Heart right ventricle (tissue), 16 donors: Measurements from ENCODE around the gene MMP21. TPM values are rescaled to one million over a fixed set of nuclear protein-coding genes. Genes with fewer than 3 reads are reported as not detected.

Experiments used
- ATAC-seq, 8 donors: fragments of 200-7000 bp; cut with Tn5 transposase; one replicate each; pipeline ENCODE4 v1.9.1; 2020; ENCODE audit warnings: mild to moderate bottlenecking in 8 of 8, moderate library complexity in 8 of 8, moderate number of reproducible peaks in 1 of 8
- DNase-seq, 2 donors: peaks; one replicate each; pipeline ENCODE4 v3.0.0-alpha.2; 2020
- H3K27ac ChIP-seq, 10 donors: fragments of 200-600 bp; sonication (generic) in 2 of 10; one replicate each; pipeline versions ENCODE4 v1.5.0 to v1.8.0; 2020 to 2022; ENCODE audit warnings: mild to moderate bottlenecking in 3 of 10
- H3K27me3 ChIP-seq, 7 donors: fragments of 200-600 bp; one replicate each; pipeline ENCODE4 v1.8.0; 2021 to 2022; ENCODE audit warnings: mild to moderate bottlenecking in 2 of 7
- H3K36me3 ChIP-seq, 9 donors: fragments of 200-600 bp; sonication (generic) in 1 of 9; one replicate each; pipeline versions ENCODE4 v1.5.0 to v1.8.0; 2020 to 2022; ENCODE audit warnings: mild to moderate bottlenecking in 2 of 9
- H3K4me1 ChIP-seq, 9 donors: fragments of 200-600 bp; sonication (generic) in 1 of 9; one replicate each; pipeline versions ENCODE4 v1.5.0 to v1.8.0; 2020 to 2022; ENCODE audit warnings: mild to moderate bottlenecking in 4 of 9
- H3K4me3 ChIP-seq, 10 donors: fragments of 200-600 bp; sonication (generic) in 2 of 10; one replicate each; pipeline versions ENCODE4 v1.5.0 to v1.8.0; 2020 to 2022; ENCODE audit warnings: mild to moderate bottlenecking in 7 of 10, moderate library complexity in 2 of 10
- H3K9me3 ChIP-seq, 11 donors: fragments of 200-600 bp in 10 of 11; sonication (generic) in 2 of 11; one replicate each; pipeline versions ENCODE4 v1.5.0 to v1.8.0; 2013 to 2022; ENCODE audit warnings: mild to moderate bottlenecking in 2 of 11, control low read depth in 1 of 11, moderate library complexity in 1 of 11
- WGBS, 2 donors: extraction: QIAGEN DNeasy Blood & Tissue Kit; methylation state at CpG; one replicate each; pipeline ENCODE4 v1.1.7; 2013; ENCODE audit warnings: inconsistent platforms in 1 of 2; 5-methylcytosine and 5-hydroxymethylcytosine counted together
- intact Hi-C, 10 donors: fragments of 100-400 bp; cut with DNase I; formaldehyde crosslinking; loops; one replicate each; pipeline versions ENCODE4 v1.11.1 to v1.14.2; 2022
- polyA plus RNA-seq, 2 donors: library from polyadenylated mRNA; stranded (reverse); fragments of 200-250 nt; gene quantifications; one replicate each; pipeline ENCODE4 v1.2.3, GENCODE V29; 2013
- total RNA-seq, 10 donors: library from RNA; stranded (reverse); fragmentation: NEBNext Ultra II Directional in 3 of 10; extraction: Animal tissue kit (Norgen Biotek cat#: 25700) in 3 of 10; gene quantifications; one replicate each; pipeline versions ENCODE4 v1.2.1 to v1.2.4, GENCODE V29; 2021 to 2023
- TF ChIP-seq, protein P1 (sequence below), 9 donors: fragments of 200-600 bp; sonication (generic) in 2 of 9; IDR thresholded peaks; one replicate each; pipeline versions ENCODE4 v1.5.0 to v1.8.0; 2021 to 2022; ENCODE audit warnings: antibody characterized with exemption in 9 of 9, mild to moderate bottlenecking in 5 of 9, moderate library complexity in 1 of 9
- donor health status: Arrhythmogenic right ventricular cardiomyopathy.
- donor health status: ischemic (EF 13 %, LVEDD 7.1; RV severe dilation, severe dysfunction).
- donor health status: healthy with polysubstance abuse.
- donor health status: DM: no; HTN: yes; CAD: no.
- donor health status: DM: no; HTN: no; CAD: no.
- donor health status: ischemic (EF 25% LVEDD 6.9; RV normal size, moderate dysfunction).
- donor health status: ischemic (EF 25% LVEDD 5.7; RV mildly dilated, moderate dysfunction).
- donor health status: healthy.
- donor health status: DM: yes; HTN: yes; CAD: no.
- donor health status: Ischemic cardiomyopathy.
- donor health status: ischemic (EF 35%, LVEDD 5.7; RV mildly dilated, moderate dysfunction).
- donor health status: nonischemic (EF 11% LVEDD 7.7; RV severe dilation, severe dysfunction).
- donor health status: DM: yes; HTN: yes; CAD: no.
- donor health status: PGD.
- donor health status: ischemic (EF 29% LVEDD 5.4; RV normal size, mild dysfunction).
- donor health status: nonischemic (EF 23%, LVEDD 6.1; RV moderate dilation, normal function).

The MMP21 gene
- total and polyA plus RNA-seq, 12 donors: 0.06 to 0.22 (median 0.15) TPM; not detected in 7

GRCh38 chr10:125797994-125798662 is 22.5 kb upstream of the MMP21 start:
- peaks cover 0 to 17% (median 0%) of the 10 kb centered on the region in 9 donors for H3K4me1 ChIP-seq
- TF ChIP-seq, protein P1, sequence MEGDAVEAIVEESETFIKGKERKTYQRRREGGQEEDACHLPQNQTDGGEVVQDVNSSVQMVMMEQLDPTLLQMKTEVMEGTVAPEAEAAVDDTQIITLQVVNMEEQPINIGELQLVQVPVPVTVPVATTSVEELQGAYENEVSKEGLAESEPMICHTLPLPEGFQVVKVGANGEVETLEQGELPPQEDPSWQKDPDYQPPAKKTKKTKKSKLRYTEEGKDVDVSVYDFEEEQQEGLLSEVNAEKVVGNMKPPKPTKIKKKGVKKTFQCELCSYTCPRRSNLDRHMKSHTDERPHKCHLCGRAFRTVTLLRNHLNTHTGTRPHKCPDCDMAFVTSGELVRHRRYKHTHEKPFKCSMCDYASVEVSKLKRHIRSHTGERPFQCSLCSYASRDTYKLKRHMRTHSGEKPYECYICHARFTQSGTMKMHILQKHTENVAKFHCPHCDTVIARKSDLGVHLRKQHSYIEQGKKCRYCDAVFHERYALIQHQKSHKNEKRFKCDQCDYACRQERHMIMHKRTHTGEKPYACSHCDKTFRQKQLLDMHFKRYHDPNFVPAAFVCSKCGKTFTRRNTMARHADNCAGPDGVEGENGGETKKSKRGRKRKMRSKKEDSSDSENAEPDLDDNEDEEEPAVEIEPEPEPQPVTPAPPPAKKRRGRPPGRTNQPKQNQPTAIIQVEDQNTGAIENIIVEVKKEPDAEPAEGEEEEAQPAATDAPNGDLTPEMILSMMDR (IDR thresholded peaks at IDR 0.05): no peak
- no peak overlapping the region for H3K27ac ChIP-seq
- WGBS, 2 donors: 53 to 59% methylated on average over 5 of the region's 5 CpGs
- H3K27me3 ChIP-seq: no peaks in the 10 kb centered on the region
- ATAC-seq (no peak), DNase-seq (no peak)
- no peaks in the 10 kb centered on the region for H3K9me3 ChIP-seq
- H3K4me3 ChIP-seq: no peak overlapping the region
- intact Hi-C loops: loop anchor here in 1 of 10 donors (5.0 kb wide), 1 partner anchor 916 kb away; no protein-coding TSS in a partner anchor
- peaks cover 0 to 94% (median 8%) of the 10 kb centered on the region in 9 donors for H3K36me3 ChIP-seq

- H3K9me3 ChIP-seq: no peaks in the 10 kb centered on the region
- no peak for ATAC-seq
- TF ChIP-seq, protein P1 (IDR thresholded peaks at IDR 0.05): no peak
- H3K36me3 ChIP-seq: peaks cover 0 to 94% (median 14%) of the 10 kb centered on the region in 9 donors
- 94 to 96% methylated on average over 8 of the region's 8 CpGs for WGBS, 2 donors
- no peaks in the 10 kb centered on the region for H3K27me3 ChIP-seq
- H3K4me1 ChIP-seq: peaks cover 0 to 17% (median 0%) of the 10 kb centered on the region in 9 donors
- DNase-seq: no peak
- intact Hi-C loops: loop anchor here in 1 of 10 donors (5.0 kb wide), 1 partner anchor 915 kb away; no protein-coding TSS in a partner anchor
- H3K27ac ChIP-seq: no peak overlapping the region
- no peak overlapping the region for H3K4me3 ChIP-seq
Observed at GRCh38 chr10:125797424-125797823, 21.8 kb upstream of the MMP21 start.

DNA sequence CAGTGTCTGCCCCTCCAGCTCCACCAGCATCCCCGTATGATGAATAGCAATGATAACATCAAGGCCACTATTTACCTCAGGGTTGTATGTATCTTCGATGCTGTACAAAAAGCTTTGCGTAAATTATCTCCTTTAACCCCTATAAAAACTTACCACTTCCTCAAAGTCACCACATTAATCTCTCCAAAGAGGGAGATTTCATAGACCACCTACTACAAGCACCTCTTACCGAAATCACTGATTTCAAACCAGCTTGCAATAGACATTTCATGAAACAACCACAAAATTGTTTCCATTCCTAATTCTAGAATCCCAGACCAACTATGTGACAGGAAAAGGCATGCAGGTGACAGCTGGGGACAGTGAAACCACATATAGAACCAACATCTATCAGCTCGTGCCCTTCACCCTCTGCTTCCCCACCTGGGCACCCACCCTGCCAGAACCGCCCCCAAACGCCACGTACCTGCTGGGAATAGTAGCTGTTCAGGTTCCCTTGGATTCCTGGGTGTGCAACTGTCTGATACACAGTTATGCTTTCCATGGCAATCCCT is 20.1 kb upstream of the MMP21 start:
- intact Hi-C loops: loop anchor here in 1 of 10 donors (5.0 kb wide), 1 partner anchor 913 kb away; no protein-coding TSS in a partner anchor
- Histone ChIP-seq H3K36me3 (peaks cover 0 to 91% (median 25%) of the 10 kb centered on the region in 9 donors), H3K4me1 (peaks cover 0 to 17% (median 0%) of the 10 kb centered on the region in 9 donors), H3K27ac (peak overlapping the region in 3 of 10 donors; percentile 9 to 56 (median 33)), H3K27me3 (no peaks in the 10 kb centered on the region), H3K9me3 (no peaks in the 10 kb centered on the region), H3K4me3 (no peak overlapping the region)
- TF ChIP-seq, protein P1 (IDR thresholded peaks at IDR 0.05): no peak
- WGBS, 2 donors: 82 to 83% methylated on average over 8 of the region's 8 CpGs
- DNase-seq: no peak
- ATAC-seq: no peak

GRCh38 chr10:125795128-125795527 is 19.5 kb upstream of the MMP21 start:
- H3K9me3 ChIP-seq: no peaks in the 10 kb centered on the region
- H3K27ac ChIP-seq: peak overlapping the region in 3 of 10 donors; percentile 9 to 56 (median 33)
- WGBS, 2 donors: 44 to 65% methylated on average over 2 of the region's 2 CpGs
- TF ChIP-seq, protein P1 (IDR thresholded peaks at IDR 0.05): no peak
- DNase-seq (peak in 1 of 2 donors; percentile 50), ATAC-seq (peak; percentile 63 to 94 (median 83))
- H3K36me3 ChIP-seq: peaks cover 0 to 88% (median 25%) of the 10 kb centered on the region in 9 donors
- intact Hi-C loops: loop anchor here in 1 of 10 donors (5.0 kb wide), 1 partner anchor 913 kb away; no protein-coding TSS in a partner anchor
- no peak overlapping the region for H3K4me3 ChIP-seq
- no peaks in the 10 kb centered on the region for H3K27me3 ChIP-seq
- H3K4me1 ChIP-seq: peaks cover 0 to 17% (median 0%) of the 10 kb centered on the region in 9 donors
